ENCODE results near the gene TVP23A.
A peak's percentile ranks its signal among the peaks of the same experiment; 100 is the strongest.
"Not testable (repeated sequence)": the region's sequence is repeated elsewhere in the genome, so short reads cannot be mapped to it uniquely, and the experiment has no call there.

Gene TVP23A

GRCh38 chr16:10743610-10744369, 74.8 kb downstream of the TVP23A start, which contains the start of gene NUBP1:
Gene NUBP1 (plus strand): TSS chr16:10743842. CDS start chr16:10743864, 22 bp downstream.
- DNase-seq, result peak; percentile 99

GRCh38 chr16:10743227-10743609, 75.4 kb downstream of the TVP23A start:
- no peak for DNase-seq

GRCh38 chr16:10741844-10742243, 76.8 kb downstream of the TVP23A start:
- DNase-seq, result no peak

GRCh38 chr16:10741249-10741648, 77.3 kb downstream of the TVP23A start:
- not testable (repeated sequence) for DNase-seq

GRCh38 chr16:10740845-10741208, 77.8 kb downstream of the TVP23A start:
- DNase-seq, result no peak

GRCh38 chr16:10740000-10740844, 78.4 kb downstream of the TVP23A start:
- DNase-seq, result no peak

GRCh38 chr16:10738231-10739077, 80.1 kb downstream of the TVP23A start:
- DNase-seq, result no peak

- DNase-seq, result peak; percentile 90
These were observed 81.4 kb downstream of the TVP23A start for GRCh38 chr16:10737068-10737625.

GRCh38 chr16:10731790-10732189, 86.8 kb downstream of the TVP23A start:
- DNase-seq, result no peak

- no peak for DNase-seq
These were observed 89.2 kb downstream of the TVP23A start for GRCh38 chr16:10729104-10730048.

- DNase-seq, result peak; percentile 49
These were observed 90.3 kb downstream of the TVP23A start for GRCh38 chr16:10728003-10728887.
